Occipital lobe (tissue), 2 donors: Measurements from ENCODE around the gene HPSE2. TPM values are rescaled to one million over a fixed set of nuclear protein-coding genes. Genes with fewer than 3 reads are reported as not detected.

ENCODE experiments used
- DNase-seq: peaks from one replicate; lab custom pipeline; 2025; lab: John Stamatoyannopoulos, UW
- total RNA-seq: library from RNA; depleted of rRNA; stranded (reverse); fragments of >200 nt; gene quantifications from one replicate; pipeline ENCODE4 v1.2.3, GENCODE V29; 2014

The HPSE2 gene
- total RNA-seq, 1 donor from 2014 or later, result not detected

DNA sequence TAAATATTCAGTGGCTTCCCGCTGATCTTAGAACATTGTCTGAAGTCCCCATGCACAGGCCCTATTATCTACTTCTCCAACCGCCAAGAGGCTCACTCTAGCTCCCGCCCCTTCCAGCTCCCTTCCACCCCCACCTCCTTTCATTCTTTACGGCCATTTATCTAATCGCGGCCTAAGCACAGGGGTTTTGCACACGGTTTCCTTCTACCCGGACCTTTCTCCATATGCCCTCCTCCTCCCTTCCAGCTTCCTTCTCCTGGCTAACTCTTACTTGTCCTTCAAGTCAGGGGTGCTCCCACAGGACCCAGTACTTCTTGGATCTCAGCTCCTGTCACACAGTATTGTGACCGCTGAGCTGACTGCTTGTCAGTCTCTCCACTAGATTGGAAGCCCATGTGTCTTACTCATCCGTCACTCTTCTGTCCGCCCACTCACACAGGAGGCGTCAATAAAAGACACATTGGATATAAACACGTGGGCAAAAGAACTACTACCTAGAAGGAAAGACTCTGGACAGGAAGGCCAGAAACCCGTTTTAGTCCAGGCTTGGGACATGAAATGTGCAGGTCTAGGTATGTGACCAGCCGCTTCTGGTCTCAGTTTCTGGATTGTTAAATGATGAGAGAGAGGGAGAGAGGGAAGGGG, 768.7 kb downstream of the HPSE2 start:
- DNase-seq, result no peak

DNA sequence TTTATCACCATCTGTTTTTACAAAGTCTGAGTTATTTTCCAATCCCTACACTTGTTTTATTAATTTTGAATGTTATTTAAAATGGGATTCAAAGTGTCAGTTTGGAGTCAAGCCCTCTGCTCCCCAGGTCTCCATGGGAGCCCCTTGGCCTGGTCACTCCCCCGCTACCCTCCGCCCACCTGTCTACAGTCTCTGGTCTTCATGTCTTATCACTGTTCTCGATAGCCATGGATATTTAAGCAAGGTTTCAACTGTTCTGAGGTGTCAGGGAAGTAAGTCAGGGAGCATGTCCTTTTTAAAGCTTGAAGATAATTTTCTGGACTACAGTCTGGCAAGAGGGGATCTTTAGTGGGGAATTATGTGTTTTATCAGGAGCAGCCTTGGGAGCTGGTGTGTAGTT, 769.8 kb downstream of the HPSE2 start:
- DNase-seq, result no peak

DNA sequence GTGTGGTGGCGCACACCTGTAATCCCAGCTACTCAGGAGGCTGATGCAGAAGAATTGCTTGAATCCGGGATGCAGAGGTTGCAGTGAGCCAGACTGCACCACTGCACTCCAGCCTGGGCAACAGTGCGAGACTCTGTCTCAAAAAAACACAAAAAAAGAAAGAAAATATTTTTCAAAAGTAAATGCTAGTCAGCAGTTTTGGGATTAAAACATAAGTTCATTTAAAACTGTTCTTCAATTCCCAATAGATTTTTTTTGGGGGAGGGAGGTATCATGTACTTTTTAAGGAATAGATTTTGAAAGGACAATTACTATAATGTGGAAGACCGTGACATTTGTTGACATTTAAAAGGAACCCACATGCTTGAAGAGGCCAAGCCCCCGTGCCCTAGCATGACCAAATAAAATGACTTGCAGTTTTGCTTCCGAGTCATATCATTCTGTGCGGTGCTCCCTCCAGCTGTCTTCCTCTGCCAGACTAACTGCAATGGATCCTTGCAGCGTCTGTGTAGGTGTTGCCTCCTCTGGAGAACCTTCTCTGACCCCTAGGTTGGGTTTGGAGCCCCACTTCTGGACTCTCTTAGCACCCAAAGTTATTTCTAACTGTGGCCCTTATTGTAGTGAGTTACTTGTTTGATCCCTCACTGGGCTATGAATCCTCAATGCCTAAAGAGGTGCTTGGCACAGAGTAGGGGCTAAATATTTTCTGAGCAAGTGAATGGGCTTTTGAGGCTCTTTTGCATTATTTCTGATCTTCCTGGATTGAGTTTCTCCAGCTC, 771.5 kb downstream of the HPSE2 start:
- no peak for DNase-seq

DNA sequence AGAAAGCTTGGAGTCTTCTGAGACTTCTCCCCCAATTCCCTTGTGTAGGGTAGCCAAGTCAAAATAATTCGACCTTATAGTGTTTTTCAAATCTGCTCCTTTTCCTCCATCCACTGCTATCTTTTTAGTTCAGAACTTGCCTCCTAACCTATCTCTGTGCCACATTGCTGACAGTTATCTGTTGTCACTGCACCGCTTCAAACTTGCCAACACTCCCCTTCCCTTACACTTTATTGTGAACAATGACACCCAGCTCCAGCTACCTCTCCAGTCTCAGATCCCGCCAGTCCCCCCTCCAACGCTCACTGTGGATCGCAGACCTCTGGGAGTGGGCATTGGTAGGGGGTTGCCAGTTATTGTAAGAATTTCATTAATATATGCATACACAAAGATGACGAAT, 772.6 kb downstream of the HPSE2 start:
- no peak for DNase-seq

DNA sequence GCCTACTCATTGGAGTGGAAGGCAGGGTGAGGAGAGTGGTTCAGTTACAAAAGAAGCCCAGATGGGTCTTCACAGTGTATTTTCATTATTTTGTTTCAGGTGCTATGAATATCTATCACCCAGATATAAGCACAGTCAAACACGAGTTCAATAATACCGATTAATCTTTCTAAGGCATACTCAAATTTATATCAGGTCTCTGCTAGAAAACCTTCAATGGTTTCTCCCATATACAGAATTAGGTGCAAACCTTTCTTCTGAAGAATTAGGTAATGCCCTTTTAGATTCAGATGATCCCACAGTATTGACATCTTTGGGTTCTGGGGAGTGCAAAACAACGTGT, 774.2 kb downstream of the HPSE2 start:
- no peak for DNase-seq

- DNase-seq, result no peak
Observed at GRCh38 chr10:98460837-98461499, 774.7 kb downstream of the HPSE2 start.

- DNase-seq, result no peak
Observed at GRCh38 chr10:98458809-98459784, 776.6 kb downstream of the HPSE2 start.

DNA sequence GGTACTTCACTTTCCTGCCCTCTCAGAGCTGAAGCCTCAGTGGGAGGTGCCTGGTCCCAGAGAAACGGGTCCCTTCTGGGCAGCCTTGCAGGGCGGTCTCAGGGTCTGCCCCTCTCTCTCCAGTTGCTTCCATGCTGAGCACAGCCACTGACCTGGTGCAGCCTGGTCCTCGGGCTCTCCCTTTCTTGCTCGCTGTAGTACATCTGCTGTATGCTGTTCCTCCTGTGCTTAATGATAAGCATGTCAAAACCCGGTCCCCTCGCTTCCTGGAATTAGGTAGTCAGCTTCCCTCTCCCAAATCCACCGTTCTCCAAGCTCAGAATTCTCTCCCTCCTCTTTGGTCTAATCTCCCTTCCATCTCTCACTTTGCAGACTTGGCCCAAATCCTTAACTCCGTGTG, 777.9 kb downstream of the HPSE2 start:
- DNase-seq, result no peak

GRCh38 chr10:98456686-98457482, 778.8 kb downstream of the HPSE2 start:
- no peak for DNase-seq

- no peak for DNase-seq
Observed at GRCh38 chr10:98456043-98456570, 779.5 kb downstream of the HPSE2 start.

- DNase-seq, result no peak
Observed at GRCh38 chr10:98453729-98454128, 781.9 kb downstream of the HPSE2 start.

DNA sequence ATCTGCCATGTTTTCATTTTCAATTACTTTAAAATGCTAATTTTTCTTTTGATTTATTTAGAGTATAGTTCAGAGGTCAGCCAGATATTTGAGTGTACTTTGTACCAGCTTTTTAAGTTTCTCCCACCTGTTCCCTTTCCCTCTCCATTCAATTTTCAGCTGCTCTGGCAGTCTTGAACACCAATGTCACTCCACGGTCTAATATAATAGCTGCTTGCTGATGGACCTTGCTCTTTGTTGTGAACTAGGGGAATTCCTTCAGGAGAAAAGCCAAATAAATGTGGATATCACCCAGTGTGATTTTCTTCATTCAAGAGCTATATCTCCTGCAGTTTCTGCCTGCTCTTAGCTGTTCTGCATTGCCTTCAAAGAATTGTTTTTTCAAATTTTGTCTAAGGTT, 785.0 kb downstream of the HPSE2 start:
- DNase-seq, result no peak

GRCh38 chr10:98449287-98449686, 786.4 kb downstream of the HPSE2 start:
- DNase-seq, result no peak

DNA sequence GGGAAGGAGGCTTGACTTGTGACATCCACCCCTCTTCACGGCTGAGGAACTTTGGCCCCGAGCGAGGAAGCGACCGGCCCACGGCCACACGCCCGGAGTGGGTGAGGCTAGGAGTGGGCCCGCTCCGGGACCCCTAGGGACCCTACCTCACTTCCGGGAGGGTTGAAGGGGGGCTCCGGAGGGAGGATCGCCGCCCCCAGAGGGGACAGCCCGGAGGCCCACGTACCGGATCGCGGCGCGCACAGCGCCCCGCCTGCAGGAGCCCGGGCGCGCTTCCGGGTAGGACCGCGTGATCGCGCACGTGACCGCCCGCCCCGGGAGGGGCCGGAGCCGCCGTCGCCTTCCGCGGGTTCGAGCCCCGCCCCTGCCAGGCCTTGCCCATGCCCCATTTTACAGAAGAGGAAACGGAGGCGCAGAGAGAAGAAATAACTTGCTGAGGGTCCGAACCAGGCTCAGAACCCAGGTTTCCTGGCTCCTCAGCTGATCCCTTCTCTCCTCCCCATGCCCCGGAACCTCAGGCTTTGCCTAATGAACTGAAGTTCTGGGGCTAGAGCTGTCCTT, 788.9 kb downstream of the HPSE2 start, which contains the start of gene HPS1:
Gene HPS1, minus strand, starts transcription at position 275 of the 561 bp plus-strand sequence. CDS start 3,695 bp downstream, outside the sequence.
- peak; percentile 62 for DNase-seq

- DNase-seq, result peak; percentile 30
Observed at GRCh38 chr10:98446151-98446660, 789.4 kb downstream of the HPSE2 start.

GRCh38 chr10:98445200-98445812, 790.3 kb downstream of the HPSE2 start:
- DNase-seq, result no peak

GRCh38 chr10:98444314-98445006, 791.2 kb downstream of the HPSE2 start:
- no peak for DNase-seq

- DNase-seq, result no peak
Observed at GRCh38 chr10:98438715-98439114, 796.9 kb downstream of the HPSE2 start.

GRCh38 chr10:98436704-98437103, 798.9 kb downstream of the HPSE2 start:
- DNase-seq, result no peak
